Stomach smooth muscle (tissue), 2 donors: ENCODE measurements around the gene ZGPAT.

ENCODE experiments used
- H3K27ac ChIP-seq: one replicate; pipeline ENCODE4 v1.7.0; 2013; ENCODE audit warnings: mild to moderate bottlenecking, low read length, inconsistent platforms
- H3K27me3 ChIP-seq, 2 donors: one replicate each; pipeline ENCODE4 v1.7.0; 2013; ENCODE audit warnings: low read length in 2 of 2; ENCODE audit not compliant: insufficient read depth in 2 of 2, control insufficient read depth in 1 of 2
- H3K36me3 ChIP-seq, 2 donors: one replicate each; pipeline ENCODE4 v1.7.0; 2013; ENCODE audit warnings: low read length in 2 of 2; ENCODE audit not compliant: control insufficient read depth in 2 of 2, insufficient read depth in 2 of 2
- H3K4me1 ChIP-seq: one replicate; pipeline ENCODE4 v1.7.0; 2013; ENCODE audit warnings: low read length; ENCODE audit not compliant: control insufficient read depth, insufficient read depth
- H3K4me3 ChIP-seq, 2 donors: one replicate each; pipeline ENCODE4 v1.7.0; 2013; ENCODE audit warnings: low read length in 2 of 2
- H3K9ac ChIP-seq, 2 donors: one replicate each; pipeline ENCODE4 v1.7.0; 2013; ENCODE audit warnings: low read length in 2 of 2, mild to moderate bottlenecking in 1 of 2
- H3K9me3 ChIP-seq, 2 donors: one replicate each; pipeline ENCODE4 v1.7.0; 2013; ENCODE audit warnings: low read length in 2 of 2; ENCODE audit not compliant: control insufficient read depth in 2 of 2
- donor health status: healthy.
- donor health status: Pancreatic carcinoma.

Gene ZGPAT

DNA sequence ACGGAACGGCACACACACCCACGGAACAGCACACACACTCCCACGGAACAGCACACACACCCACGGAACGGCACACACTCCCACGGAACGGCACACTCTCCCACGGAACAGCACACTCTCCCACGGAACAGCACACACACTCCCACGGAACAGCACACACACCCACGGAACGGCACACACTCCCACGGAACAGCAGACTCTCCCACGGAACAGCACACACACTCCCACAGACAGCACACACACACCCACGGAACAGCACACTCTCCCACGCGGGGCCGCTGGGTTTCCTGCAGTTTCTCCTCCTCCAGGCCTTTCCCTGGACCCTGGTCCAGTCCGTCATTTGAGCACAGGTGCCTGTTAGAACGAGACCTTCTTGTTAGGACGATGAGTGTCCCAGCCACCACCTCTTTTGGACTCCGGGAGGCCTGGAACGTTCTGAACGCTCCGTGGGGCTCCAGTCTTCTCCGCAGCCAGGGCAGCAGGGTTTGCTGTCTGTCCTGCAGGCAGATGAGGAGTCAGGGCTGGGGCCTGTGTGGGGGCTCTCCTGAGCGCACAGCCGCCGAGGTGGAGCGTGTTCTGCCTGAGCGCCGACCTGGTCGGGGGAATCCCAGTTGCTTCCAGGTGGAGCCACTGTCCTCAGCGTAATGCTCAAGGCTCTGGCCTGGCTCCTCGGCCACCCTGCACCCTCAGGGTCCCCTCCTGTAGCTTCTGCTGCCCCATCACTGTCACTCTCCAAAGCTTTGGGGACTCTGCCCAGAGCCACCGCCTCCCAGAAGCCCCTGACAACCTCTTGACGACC lies 29.0 kb upstream of the ZGPAT start:
- peaks cover 15 to 24% of the 10 kb centered on the region in 2 donors for H3K36me3 ChIP-seq
- peaks cover 20% of the 10 kb centered on the region for H3K4me1 ChIP-seq
- H3K27ac ChIP-seq: no peak overlapping the region
- H3K27me3 ChIP-seq: no peaks in the 10 kb centered on the region
- no peak overlapping the region for H3K9ac ChIP-seq
- no peak overlapping the region for H3K4me3 ChIP-seq
- H3K9me3 ChIP-seq: no peaks in the 10 kb centered on the region

GRCh38 chr20:63679799-63680305 lies 28.0 kb upstream of the ZGPAT start:
- Histone ChIP-seq H3K4me1 (peaks cover 20% of the 10 kb centered on the region), H3K36me3 (peaks cover 13 to 22% of the 10 kb centered on the region in 2 donors)

GRCh38 chr20:63680427-63680826 lies 27.4 kb upstream of the ZGPAT start:
- H3K36me3 ChIP-seq: peaks cover 11 to 19% of the 10 kb centered on the region in 2 donors
- no peak overlapping the region for H3K4me3 ChIP-seq
- no peak overlapping the region for H3K27ac ChIP-seq
- no peak overlapping the region for H3K9ac ChIP-seq
- no peaks in the 10 kb centered on the region for H3K9me3 ChIP-seq
- H3K27me3 ChIP-seq: no peaks in the 10 kb centered on the region
- peaks cover 20% of the 10 kb centered on the region for H3K4me1 ChIP-seq

More at GRCh38 chr20:63679799-63680305, 28.0 kb upstream of the ZGPAT start:
- no peak overlapping the region for H3K9ac ChIP-seq
- no peak overlapping the region for H3K27ac ChIP-seq
- H3K9me3 ChIP-seq: no peaks in the 10 kb centered on the region
- H3K27me3 ChIP-seq: no peaks in the 10 kb centered on the region
- no peak overlapping the region for H3K4me3 ChIP-seq

GRCh38 chr20:63680857-63681608 lies 26.8 kb upstream of the ZGPAT start:
- Histone ChIP-seq H3K4me1 (peaks cover 24% of the 10 kb centered on the region), H3K27me3 (no peaks in the 10 kb centered on the region), H3K9ac (no peak overlapping the region), H3K36me3 (peaks cover 8 to 13% of the 10 kb centered on the region in 2 donors), H3K27ac (no peak overlapping the region), H3K9me3 (no peaks in the 10 kb centered on the region), H3K4me3 (no peak overlapping the region)

DNA sequence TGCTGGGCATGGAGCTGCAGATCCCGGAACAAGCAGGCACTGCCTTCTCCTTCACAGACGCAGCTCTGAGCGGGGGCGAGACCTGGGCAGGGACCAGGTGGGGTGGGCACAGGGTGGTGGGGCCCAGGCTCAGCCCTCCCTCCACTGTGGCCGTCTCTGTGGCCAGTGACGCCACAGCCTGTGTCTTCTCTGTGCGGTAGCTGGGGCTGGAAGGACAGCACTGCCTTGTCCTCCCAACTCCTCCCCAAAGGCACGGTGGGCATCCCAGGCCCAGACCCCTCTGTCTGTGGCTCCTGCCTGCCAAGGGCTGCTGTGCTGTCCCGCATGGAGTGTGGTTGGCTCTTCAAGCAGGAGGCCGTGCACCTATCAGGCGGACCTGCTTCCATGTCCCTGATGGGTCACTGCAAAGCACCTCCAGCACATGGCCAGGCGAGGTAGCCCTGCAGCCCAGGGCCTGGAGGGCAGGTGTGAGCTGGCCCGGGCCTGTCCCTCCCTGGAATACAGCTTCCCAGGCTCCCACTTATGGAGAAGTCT lies 26.2 kb upstream of the ZGPAT start:
- Histone ChIP-seq H3K9ac (no peak overlapping the region), H3K27me3 (no peaks in the 10 kb centered on the region), H3K9me3 (no peaks in the 10 kb centered on the region), H3K4me3 (no peak overlapping the region), H3K36me3 (peaks cover 6 to 9% of the 10 kb centered on the region in 2 donors), H3K4me1 (peaks cover 30% of the 10 kb centered on the region), H3K27ac (peak overlapping the region; percentile 66)

DNA sequence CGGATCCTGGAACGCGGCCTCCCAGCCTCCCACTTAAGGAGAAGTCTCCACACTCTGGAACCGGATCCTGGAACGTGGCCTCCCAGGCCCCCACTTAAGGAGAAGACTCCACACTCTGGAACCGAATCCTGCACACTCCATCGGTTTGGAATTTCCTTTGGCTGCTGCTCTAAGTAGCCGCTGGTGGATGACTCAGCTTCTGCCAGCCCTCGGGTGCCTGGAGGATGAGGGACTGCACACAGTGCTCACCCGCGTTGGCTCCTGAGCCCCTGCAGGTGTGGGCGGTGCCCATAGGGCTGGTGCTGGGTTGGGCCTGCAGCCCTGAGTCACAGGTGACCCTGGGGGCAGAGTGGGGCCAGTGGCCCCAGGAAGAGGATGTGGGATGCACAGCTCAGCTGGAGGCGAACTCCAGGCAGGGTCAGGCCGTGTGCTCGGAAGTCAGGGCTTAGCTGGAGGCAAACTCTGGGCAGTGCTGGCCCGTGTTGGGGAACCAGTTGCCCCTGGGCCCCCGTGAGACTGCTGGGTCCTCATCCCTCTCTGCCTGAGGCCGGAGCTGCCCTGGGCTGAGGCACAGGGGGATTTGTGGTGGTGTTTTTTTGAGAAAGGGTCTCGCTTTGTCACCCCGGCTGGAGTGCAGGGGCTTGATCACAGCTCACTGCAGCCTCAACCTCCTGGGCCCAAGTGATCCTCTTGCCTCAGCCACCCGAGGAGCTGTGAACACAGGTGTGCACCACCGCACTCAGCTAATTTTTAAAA lies 25.3 kb upstream of the ZGPAT start:
- no peaks in the 10 kb centered on the region for H3K9me3 ChIP-seq
- H3K4me3 ChIP-seq: no peak overlapping the region
- peaks cover 39% of the 10 kb centered on the region for H3K4me1 ChIP-seq
- peak overlapping the region in 1 of 2 donors; percentile 13 for H3K9ac ChIP-seq
- H3K27ac ChIP-seq: peak overlapping the region; percentile 66
- H3K36me3 ChIP-seq: peaks cover 6% of the 10 kb centered on the region in 2 donors
- H3K27me3 ChIP-seq: no peaks in the 10 kb centered on the region

DNA sequence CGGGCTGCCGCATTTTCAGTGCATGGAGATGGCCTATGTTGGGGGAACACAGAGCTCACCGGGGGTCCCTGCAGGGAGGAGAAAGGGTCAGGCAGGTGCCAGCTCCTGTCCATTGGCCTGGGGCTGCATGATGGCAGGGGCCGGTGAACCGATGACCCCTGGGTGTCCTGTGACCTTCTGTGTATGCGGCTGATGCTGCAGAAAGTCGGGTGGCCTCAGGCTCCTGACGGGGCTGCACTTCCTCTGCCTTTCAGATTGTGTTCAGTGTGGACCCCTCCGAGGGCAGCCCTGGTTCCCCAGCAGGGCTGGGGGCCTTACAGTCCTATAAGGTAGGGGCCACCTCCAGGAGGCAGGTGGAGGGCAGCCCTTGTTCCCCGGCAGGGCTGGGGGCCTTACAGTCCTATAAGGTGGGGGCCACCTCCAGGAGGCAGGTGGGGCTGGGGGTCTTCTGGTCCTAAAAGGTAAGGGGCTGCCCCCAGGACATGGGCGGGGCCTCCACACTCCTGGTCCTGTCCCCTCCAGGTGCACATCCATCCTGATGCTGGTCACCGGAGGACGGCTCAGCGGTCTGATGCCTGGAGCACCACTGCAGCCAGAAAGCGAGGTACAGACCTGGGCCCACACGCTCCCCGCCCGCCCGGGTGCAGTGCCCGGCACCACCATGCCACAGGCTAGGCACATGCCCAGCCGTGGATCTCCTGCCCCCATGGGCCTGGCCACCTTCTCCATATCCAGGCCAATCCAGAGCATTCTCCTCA lies 22.4 kb upstream of the ZGPAT start:
- H3K9me3 ChIP-seq: no peaks in the 10 kb centered on the region
- H3K4me1 ChIP-seq: peaks cover 48% of the 10 kb centered on the region
- H3K4me3 ChIP-seq: no peak overlapping the region
- H3K27me3 ChIP-seq: no peaks in the 10 kb centered on the region
- H3K36me3 ChIP-seq: no peaks in the 10 kb centered on the region
- H3K9ac ChIP-seq: no peak overlapping the region
- H3K27ac ChIP-seq: peak overlapping the region; percentile 66

- Histone ChIP-seq H3K9ac (peak overlapping the region in 1 of 2 donors; percentile 13), H3K36me3 (no peaks in the 10 kb centered on the region), H3K4me3 (no peak overlapping the region), H3K27me3 (no peaks in the 10 kb centered on the region), H3K4me1 (peaks cover 48% of the 10 kb centered on the region), H3K27ac (peak overlapping the region; percentile 66), H3K9me3 (no peaks in the 10 kb centered on the region)
These were observed 21.7 kb upstream of the ZGPAT start for GRCh38 chr20:63686094-63686491.

DNA sequence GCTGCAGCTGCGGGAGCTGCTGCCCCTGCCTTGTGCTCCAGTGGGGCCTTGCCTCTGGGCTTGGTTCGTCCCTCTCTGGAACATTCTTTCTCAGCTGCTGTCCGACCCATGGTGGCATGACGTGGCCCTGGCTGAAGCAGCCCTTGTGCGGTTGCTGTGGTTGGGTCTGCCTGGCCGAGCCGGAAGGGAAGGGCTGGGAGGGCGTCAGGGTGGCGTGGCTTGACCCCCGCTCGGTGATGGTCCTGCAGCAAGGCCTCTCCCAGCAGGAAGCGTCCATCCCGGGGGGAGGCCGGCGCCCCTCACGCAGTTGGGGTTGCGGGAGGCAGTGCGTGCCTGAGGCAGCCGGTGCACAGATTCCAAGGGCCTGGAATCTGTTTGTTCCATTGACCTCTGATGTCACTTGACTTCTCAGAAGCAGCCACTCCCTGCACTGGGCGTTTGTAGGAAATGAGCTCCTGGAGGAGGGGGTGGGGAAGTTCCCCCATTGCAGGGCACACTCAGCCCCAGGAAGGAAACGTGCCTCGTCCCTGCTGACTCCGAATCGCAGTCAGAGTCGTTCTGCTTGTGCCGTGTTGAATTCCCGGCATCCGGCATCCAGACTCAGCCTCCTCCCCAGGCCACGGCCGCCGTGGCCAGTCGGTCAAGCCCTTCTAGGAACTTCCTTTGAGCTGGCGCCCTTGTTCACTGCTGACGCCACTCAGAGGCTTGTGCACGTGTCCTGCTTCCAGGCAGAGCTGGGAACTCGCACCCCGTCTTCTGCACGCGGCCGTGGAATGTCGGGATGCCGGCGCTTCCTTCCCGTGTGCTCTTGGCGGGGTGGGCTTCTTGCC lies 21.1 kb upstream of the ZGPAT start:
- no peaks in the 10 kb centered on the region for H3K27me3 ChIP-seq
- H3K9ac ChIP-seq: peak overlapping the region in 1 of 2 donors; percentile 13
- H3K27ac ChIP-seq: peak overlapping the region; percentile 66
- H3K4me1 ChIP-seq: peaks cover 45% of the 10 kb centered on the region
- peak overlapping the region in 1 of 2 donors; percentile 15 for H3K4me3 ChIP-seq
- H3K36me3 ChIP-seq: no peaks in the 10 kb centered on the region
- H3K9me3 ChIP-seq: no peaks in the 10 kb centered on the region
